Endothelial cell of umbilical vein (primary cell): ENCODE data around the gene PITPNB. TPM values are rescaled to one million over a fixed set of nuclear protein-coding genes. Genes with fewer than 3 reads are reported as not detected.

Experiments used
- BruUV-seq: library from RNA; stranded (reverse); fragments of 400-500 nt; replicated peaks from 2 replicates; lab custom pipeline; 2021; lab: Mats Ljungman, UMichigan
- CTCF ChIA-PET: fragments of 300-600, 350-600 bp; sonication (Branson Sonifier 250); formaldehyde crosslinking; loops from one replicate; lab custom pipeline; 2021; ENCODE audit warnings: antibody characterized with exemption, inconsistent platforms; lab: Charles Lee
- POLR2A ChIA-PET: fragments of 300-600, 350-600 bp; sonication (Branson Sonifier 250); formaldehyde crosslinking; loops from one replicate; lab custom pipeline; 2021; ENCODE audit warnings: antibody characterized with exemption, inconsistent platforms; lab: Charles Lee
- DNase-seq: peaks from one replicate; pipeline ENCODE4 v3.0.0-alpha.2; 2011; ENCODE audit warnings: low read depth, low spot score
- FAIRE-seq: peaks from 2 replicates; lab custom pipeline; 2011; peaks lifted over from hg19 to GRCh38; lab: Jason Lieb, UNC
- H2AFZ ChIP-seq: 2 replicates; pipeline ENCODE4 v1.6.0; 2012; ENCODE audit warnings: low read depth, low read length, control low read depth, inconsistent platforms
- H3K27ac ChIP-seq: 2 replicates; pipeline ENCODE4 v1.5.1; 2011; ENCODE audit warnings: low read depth, mild to moderate bottlenecking, control low read depth, low read length, moderate library complexity; ENCODE audit not compliant: insufficient read depth
- H3K27me3 ChIP-seq, 2 experiments: 2 replicates each; pipeline versions ENCODE4 v1.6.0 to v1.6.1; 2011; ENCODE audit warnings: low read length in 2 of 2, mixed read lengths in 1 of 2; ENCODE audit not compliant: control insufficient read depth in 2 of 2, insufficient read depth in 2 of 2
- H3K36me3 ChIP-seq, 2 experiments: 2 replicates in 1 of 2; 3 replicates in 1 of 2; pipeline ENCODE4 v1.5.1; 2011; ENCODE audit warnings: low read length in 2 of 2, mild to moderate bottlenecking in 1 of 2, moderate library complexity in 1 of 2; ENCODE audit not compliant: control insufficient read depth in 2 of 2, insufficient read depth in 2 of 2; ENCODE audit errors: extremely low read depth in 1 of 2
- H3K4me1 ChIP-seq: 3 replicates; pipeline ENCODE4 v1.5.1; 2011; ENCODE audit warnings: mild to moderate bottlenecking, low read length; ENCODE audit not compliant: control insufficient read depth, insufficient read depth; ENCODE audit errors: extremely low read depth
- H3K4me2 ChIP-seq: 2 replicates; pipeline ENCODE4 v1.6.1; 2011; ENCODE audit warnings: low read length, control low read depth, mixed read lengths; ENCODE audit not compliant: insufficient read depth
- H3K4me3 ChIP-seq, 3 experiments: fragments of 200-600 bp in 1 of 3; sonication (generic), shearing (Covaris generic) in 1 of 3; replicated peaks in 1 of 3; 2 replicates each; pipeline ENCODE4 v1.5.1; 2011 to 2016; ENCODE audit warnings: control low read depth in 3 of 3, low read length in 3 of 3, mild to moderate bottlenecking in 2 of 3, inconsistent platforms in 1 of 3, low read depth in 1 of 3, moderate library complexity in 1 of 3; ENCODE audit not compliant: insufficient read depth in 1 of 3
- H3K79me2 ChIP-seq: 2 replicates; pipeline ENCODE4 v1.6.0; 2012; ENCODE audit warnings: low read length, inconsistent platforms; ENCODE audit not compliant: control insufficient read depth, insufficient read depth
- H3K9ac ChIP-seq: replicated peaks from 2 replicates; pipeline ENCODE3; 2011; ENCODE audit warnings: low read length, control low read depth; ENCODE audit not compliant: insufficient read depth; ENCODE audit errors: extremely low read depth
- H3K9me1 ChIP-seq: replicated peaks from 3 replicates; pipeline ENCODE4 v1.6.0; 2011; ENCODE audit warnings: mild to moderate bottlenecking, low read length; ENCODE audit not compliant: control insufficient read depth, insufficient read depth; ENCODE audit errors: extremely low read depth
- H3K9me3 ChIP-seq: replicated peaks from 2 replicates; pipeline ENCODE4 v1.5.1; 2012; ENCODE audit warnings: low read length, inconsistent platforms; ENCODE audit not compliant: control insufficient read depth, insufficient read depth
- H4K20me1 ChIP-seq: replicated peaks from 2 replicates; pipeline ENCODE3; 2011; ENCODE audit warnings: mild to moderate bottlenecking, low read length; ENCODE audit not compliant: control insufficient read depth, insufficient read depth; ENCODE audit errors: extremely low read depth
- CTCF ChIP-seq, 2 donors: IDR thresholded peaks; 1 replicate in 1 of 2; 2 replicates in 1 of 2; pipeline ENCODE4 v1.5.1; 2011; ENCODE audit warnings: low read length in 2 of 2, mild to moderate bottlenecking in 2 of 2, moderate library complexity in 2 of 2, control low read depth in 1 of 2, inconsistent platforms in 1 of 2, low read depth in 1 of 2; ENCODE audit not compliant: insufficient read depth in 1 of 2; ENCODE audit errors: extremely low read depth in 1 of 2
- EZH2 ChIP-seq: IDR thresholded peaks from 2 replicates; pipeline ENCODE4 v1.6.1; 2012; ENCODE audit warnings: borderline replicate concordance, low read depth, mild to moderate bottlenecking, moderate library complexity, low read length, inconsistent platforms; ENCODE audit not compliant: severe bottlenecking
- FOS ChIP-seq: IDR thresholded peaks from 2 replicates; pipeline ENCODE4 v1.6.1; 2011; ENCODE audit warnings: mild to moderate bottlenecking, low read length, moderate library complexity, borderline replicate concordance; ENCODE audit not compliant: insufficient read depth
- GATA2 ChIP-seq: IDR thresholded peaks from 2 replicates; pipeline ENCODE4 v1.7.0; 2011; ENCODE audit warnings: low read depth, mild to moderate bottlenecking, moderate library complexity, mixed read lengths, low read length; ENCODE audit not compliant: insufficient read length, insufficient read depth
- JUN ChIP-seq: IDR thresholded peaks from 2 replicates; pipeline ENCODE4 v1.6.1; 2011; ENCODE audit warnings: borderline replicate concordance, low read depth; ENCODE audit not compliant: insufficient read length, insufficient read depth
- MAX ChIP-seq: IDR thresholded peaks from 2 replicates; pipeline ENCODE4 v1.6.1; 2011; ENCODE audit not compliant: insufficient read depth, insufficient read length
- MYC ChIP-seq: IDR thresholded peaks from one replicate; pipeline ENCODE4 v1.6.1; 2011; ENCODE audit warnings: mild to moderate bottlenecking, low read depth, low read length
- POLR2A ChIP-seq: IDR thresholded peaks from 2 replicates; pipeline ENCODE4 v1.6.1; 2012; ENCODE audit warnings: low read depth, mild to moderate bottlenecking, control low read depth, low read length
- POLR2AphosphoS5 ChIP-seq: IDR thresholded peaks from 2 replicates; pipeline ENCODE4 v1.6.1; 2012; ENCODE audit warnings: low read depth, mild to moderate bottlenecking, control low read depth, low read length, moderate library complexity; ENCODE audit not compliant: insufficient read depth
- dilution Hi-C: fragments of 300-500 bp; cut with MboI; formaldehyde crosslinking; loops from one replicate; pipeline ENCODE4 v1.15.0; 2019; ENCODE audit warnings: low sequenced_read_pairs; ENCODE audit not compliant: extremely low pct_ligation_motif_present
- intact Hi-C: fragments of 100-400 bp; cut with micrococcal nuclease; formaldehyde crosslinking; loops from one replicate; pipeline ENCODE4 v1.10.0; 2022
- polyA plus RNA-seq, 4 experiments: library from polyadenylated mRNA; depleted of rRNA in 3 of 4; stranded (reverse) in 3 of 4; unstranded in 1 of 4; fragments of >200 nt; gene quantifications; 2 replicates each; pipeline versions ENCODE4 v1.2.1 to v1.2.3, GENCODE V29; 2011 to 2012; ENCODE audit warnings: missing spikeins in 1 of 4
- total RNA-seq: library from RNA; stranded (reverse); gene quantifications from 2 replicates; pipeline ENCODE4 v1.2.3, GENCODE V29; 2021

PITPNB gene
- total and polyA plus RNA-seq, 2 donors (not counting 3 experiments of a cell fraction or from before 2014, with no cell fraction given): 29.7 to 108 TPM

- dilution Hi-C loops: no loop called here
- intact Hi-C loops: loop anchor here (10.0 kb wide), 2 partner anchors 201 to 291 kb away; no protein-coding TSS in a partner anchor
- Histone ChIP-seq H3K4me2 (no peak overlapping the region), H4K20me1 (no peaks in the 10 kb centered on the region), H2AFZ (no peak overlapping the region), H3K4me3 (no peak overlapping the region), H3K9me1 (no peaks in the 10 kb centered on the region), H3K9me3 (no peaks in the 10 kb centered on the region), H3K9ac (no peak overlapping the region), H3K27me3 (peaks cover 0 to 3% of the 10 kb centered on the region in 2 experiments), H3K4me1 (peaks cover 14% of the 10 kb centered on the region), H3K27ac (no peak overlapping the region), H3K36me3 (no peaks in the 10 kb centered on the region), H3K79me2 (no peaks in the 10 kb centered on the region)
- no TSS peak for BruUV-seq
- DNase-seq: no peak
- POLR2A ChIA-PET: no interaction called here
- TF ChIP-seq MYC (no peak), MAX (no peak), POLR2A (no peak), POLR2AphosphoS5 (no peak), EZH2 (no peak), JUN (no peak)
- FAIRE-seq: no peak
- CTCF ChIA-PET: interaction anchor here (1.0 kb wide), 1 partner anchor 12 kb away, joined by 3 read pairs; no protein-coding TSS in a partner anchor
Observed at GRCh38 chr22:27805841-27806240, 113.2 kb downstream of the PITPNB start.

GRCh38 chr22:27804470-27805297 lies 114.4 kb downstream of the PITPNB start:
- intact Hi-C loops: loop anchor here (1.0 to 10.0 kb wide), 12 partner anchors 117 to 1047 kb away; no protein-coding TSS in a partner anchor
- FAIRE-seq (peak; percentile 94), DNase-seq (peak; percentile 67)
- Histone ChIP-seq H3K36me3 (no peaks in the 10 kb centered on the region), H3K4me2 (no peak overlapping the region), H3K9ac (no peak overlapping the region), H3K9me3 (no peaks in the 10 kb centered on the region), H3K79me2 (no peaks in the 10 kb centered on the region), H3K9me1 (no peaks in the 10 kb centered on the region), H3K4me1 (peaks cover 18% of the 10 kb centered on the region), H4K20me1 (no peaks in the 10 kb centered on the region), H2AFZ (no peak overlapping the region), H3K27me3 (peaks cover 8 to 9% of the 10 kb centered on the region in 2 experiments), H3K27ac (no peak overlapping the region), H3K4me3 (no peak overlapping the region)
- POLR2A ChIA-PET: no interaction called here
- TF ChIP-seq MYC (no peak), EZH2 (peak; percentile 44), MAX (no peak), GATA2 (no peak), POLR2A (no peak), POLR2AphosphoS5 (no peak), FOS (no peak), CTCF (IDR thresholded peaks at IDR 0.05; ENCODE audit: extremely low read depth in 1 of 2, insufficient read depth in 1 of 2, low read depth in 1 of 2, low read length in 2 of 2) (peak; percentile 64 to 78), JUN (no peak)
- CTCF ChIA-PET: interaction anchor here (0.7 to 2.6 kb wide), 3 partner anchors 384 to 399 kb away, joined by 3 to 7 read pairs (median 3); no protein-coding TSS in a partner anchor
- dilution Hi-C loops: no loop called here
- BruUV-seq: no TSS peak
